Bronchial epithelial cell (primary cell): ENCODE measurements around the gene ZNF608. TPM values are rescaled to one million over a fixed set of nuclear protein-coding genes. Genes with fewer than 3 reads are reported as not detected.

ENCODE experiments used
- DNase-seq: peaks from one replicate; pipeline ENCODE4 v3.0.0-alpha.2; 2010; ENCODE audit warnings: low read depth
- FAIRE-seq: peaks from 2 replicates; lab custom pipeline; 2011; peaks lifted over from hg19 to GRCh38; lab: Jason Lieb, UNC
- H3K27me3 ChIP-seq: 2 replicates; pipeline ENCODE4 v1.5.1; 2011; ENCODE audit warnings: low read length; ENCODE audit not compliant: control insufficient read depth, insufficient read depth
- H3K36me3 ChIP-seq: 2 replicates; pipeline ENCODE4 v1.5.1; 2011; ENCODE audit warnings: low read length; ENCODE audit not compliant: control insufficient read depth, insufficient read depth
- H3K4me3 ChIP-seq: 2 replicates; pipeline ENCODE4 v1.5.1; 2011; ENCODE audit warnings: mild to moderate bottlenecking, low read depth, low read length, control low read depth
- total RNA-seq: library from RNA; depleted of rRNA; stranded (reverse); fragments of >200 nt; gene quantifications from 2 replicates; pipeline ENCODE4 v1.2.1, GENCODE V29; 2014
- TF ChIP-seq, protein P1 (sequence below): IDR thresholded peaks from 2 replicates; pipeline ENCODE4 v1.5.1; 2011; ENCODE audit warnings: mild to moderate bottlenecking, moderate library complexity, low read length, control low read depth, inconsistent platforms; ENCODE audit not compliant: insufficient read depth, severe bottlenecking

Gene ZNF608
- total RNA-seq, 1 donor from 2014 or later = 4.5 TPM

DNA sequence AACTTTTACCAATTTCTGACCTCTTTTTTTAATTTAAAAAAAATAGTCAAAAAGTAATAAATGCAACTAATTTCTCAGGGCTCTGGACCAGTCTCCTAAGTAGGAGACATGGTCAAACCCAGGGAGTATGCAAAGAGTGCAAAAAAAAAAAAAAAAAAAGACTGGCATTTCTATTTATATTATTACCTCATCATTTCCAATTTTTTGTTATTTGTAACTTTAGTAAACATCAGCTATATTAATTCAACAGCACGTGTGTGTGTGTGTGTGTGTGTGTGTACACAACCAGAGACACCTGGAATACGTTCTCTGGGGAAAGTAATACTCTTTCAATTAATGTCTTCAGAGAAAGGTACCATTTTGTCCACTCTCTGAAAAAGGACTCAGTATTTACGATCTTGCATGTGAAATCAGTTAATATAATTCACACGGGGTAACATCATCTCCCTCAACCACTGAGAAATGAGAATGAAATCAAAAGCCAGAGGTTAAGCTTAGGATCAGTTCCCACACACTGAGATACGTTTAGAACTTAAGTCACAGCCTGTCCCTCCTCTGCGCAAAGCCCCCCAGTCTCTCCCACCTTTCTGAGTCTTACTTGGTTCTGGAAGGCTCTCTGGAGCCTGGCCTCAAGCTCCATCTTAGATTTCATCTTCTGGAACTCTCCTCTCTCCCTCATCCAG is 21.9 kb downstream of the ZNF608 start:
- FAIRE-seq (no peak), DNase-seq (no peak)
- Histone ChIP-seq H3K36me3 (no peaks in the 10 kb centered on the region), H3K27me3 (no peaks in the 10 kb centered on the region), H3K4me3 (no peak overlapping the region)
- TF ChIP-seq, protein P1, sequence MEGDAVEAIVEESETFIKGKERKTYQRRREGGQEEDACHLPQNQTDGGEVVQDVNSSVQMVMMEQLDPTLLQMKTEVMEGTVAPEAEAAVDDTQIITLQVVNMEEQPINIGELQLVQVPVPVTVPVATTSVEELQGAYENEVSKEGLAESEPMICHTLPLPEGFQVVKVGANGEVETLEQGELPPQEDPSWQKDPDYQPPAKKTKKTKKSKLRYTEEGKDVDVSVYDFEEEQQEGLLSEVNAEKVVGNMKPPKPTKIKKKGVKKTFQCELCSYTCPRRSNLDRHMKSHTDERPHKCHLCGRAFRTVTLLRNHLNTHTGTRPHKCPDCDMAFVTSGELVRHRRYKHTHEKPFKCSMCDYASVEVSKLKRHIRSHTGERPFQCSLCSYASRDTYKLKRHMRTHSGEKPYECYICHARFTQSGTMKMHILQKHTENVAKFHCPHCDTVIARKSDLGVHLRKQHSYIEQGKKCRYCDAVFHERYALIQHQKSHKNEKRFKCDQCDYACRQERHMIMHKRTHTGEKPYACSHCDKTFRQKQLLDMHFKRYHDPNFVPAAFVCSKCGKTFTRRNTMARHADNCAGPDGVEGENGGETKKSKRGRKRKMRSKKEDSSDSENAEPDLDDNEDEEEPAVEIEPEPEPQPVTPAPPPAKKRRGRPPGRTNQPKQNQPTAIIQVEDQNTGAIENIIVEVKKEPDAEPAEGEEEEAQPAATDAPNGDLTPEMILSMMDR = no peak

DNA sequence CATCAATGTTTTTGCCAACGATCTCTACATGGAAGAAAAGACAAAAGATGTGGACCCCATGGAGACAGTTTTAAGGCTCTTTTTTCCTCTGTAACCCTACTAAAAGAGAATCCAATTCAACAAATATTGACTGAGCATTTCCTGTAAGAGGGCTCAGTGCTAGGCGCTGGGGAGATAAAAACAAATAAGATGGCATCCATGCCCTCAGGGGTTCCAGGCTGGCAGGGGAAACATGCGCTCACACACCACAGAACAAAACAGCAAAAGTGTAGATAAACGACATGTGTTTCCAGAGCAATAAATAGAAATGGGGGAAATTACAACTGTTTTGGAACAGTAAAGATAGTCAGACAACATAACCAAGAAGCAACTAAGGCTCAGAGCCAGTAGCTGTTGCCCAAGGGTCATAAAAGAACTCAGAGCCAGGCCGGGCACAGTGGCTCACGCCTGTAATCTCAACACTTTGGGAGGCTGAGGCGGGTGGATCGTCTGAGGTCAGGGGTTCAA is 25.2 kb downstream of the ZNF608 start:
- H3K27me3 ChIP-seq = no peaks in the 10 kb centered on the region
- no peak for DNase-seq
- FAIRE-seq = no peak
- H3K4me3 ChIP-seq = no peak overlapping the region
- TF ChIP-seq, protein P1 = no peak
- no peaks in the 10 kb centered on the region for H3K36me3 ChIP-seq

DNA sequence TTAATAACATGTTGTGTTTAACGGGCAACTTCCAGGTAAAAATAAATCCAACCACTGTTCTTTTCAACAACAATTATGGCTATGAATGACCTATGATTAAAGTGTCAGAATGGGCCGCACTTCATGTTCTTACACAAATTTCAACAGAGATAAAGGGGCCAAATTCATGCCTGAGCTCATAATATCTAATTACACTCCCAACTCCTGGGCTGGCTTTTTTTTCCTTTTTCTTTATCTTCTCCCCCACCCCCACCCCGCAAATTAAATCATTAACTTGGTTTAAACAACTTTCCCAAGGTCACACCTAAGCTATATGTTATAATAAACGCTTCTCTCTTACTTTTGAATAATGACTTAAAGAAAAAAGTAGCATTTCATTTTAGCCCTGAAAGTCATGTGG is 25.8 kb downstream of the ZNF608 start:
- DNase-seq = no peak
- FAIRE-seq = no peak
- TF ChIP-seq, protein P1 = no peak

DNA sequence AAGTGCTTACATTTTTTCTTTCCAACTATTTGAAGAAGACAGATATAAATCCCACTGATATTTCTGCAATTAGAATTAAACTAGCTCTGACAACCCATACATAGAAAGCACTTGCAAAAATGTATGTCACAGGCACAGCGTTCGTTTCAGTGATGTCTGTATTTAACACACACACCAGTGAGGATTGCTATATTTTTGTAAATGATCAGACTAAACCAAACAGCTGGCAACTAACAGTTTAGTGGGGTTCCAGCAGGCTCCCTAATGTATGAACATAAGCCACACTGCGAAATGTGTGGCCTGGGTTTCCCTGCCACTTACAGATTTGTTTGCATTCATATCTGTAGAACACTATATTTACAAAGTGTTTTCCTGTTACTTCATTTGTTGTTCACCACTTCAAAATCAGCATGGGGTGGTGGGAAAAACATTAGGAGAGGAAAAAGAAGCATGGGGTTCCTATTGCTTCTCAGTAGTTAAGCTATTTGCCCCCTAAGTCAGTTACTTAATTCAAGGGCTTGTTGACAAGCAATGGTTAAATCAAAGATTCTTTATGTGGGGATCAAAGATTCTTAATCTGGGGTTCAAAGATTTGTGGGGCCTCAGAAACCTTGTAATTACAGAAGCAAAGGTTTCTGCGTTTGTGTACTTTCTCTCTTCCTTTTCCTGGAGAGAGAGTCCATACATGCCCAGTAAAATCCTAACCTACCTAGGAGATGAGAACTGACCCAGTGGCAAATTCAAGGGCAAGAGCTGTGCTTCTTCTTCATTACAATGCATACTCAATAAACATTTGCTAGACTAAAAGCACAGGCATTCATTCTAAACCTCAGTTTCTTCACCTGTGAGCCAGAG is 27.1 kb downstream of the ZNF608 start:
- no peak for DNase-seq
- no peak overlapping the region for H3K4me3 ChIP-seq
- no peak for FAIRE-seq
- no peaks in the 10 kb centered on the region for H3K27me3 ChIP-seq
- TF ChIP-seq, protein P1 = no peak
- no peaks in the 10 kb centered on the region for H3K36me3 ChIP-seq

More for the DNA sequence above, 25.8 kb downstream of the ZNF608 start:
- no peaks in the 10 kb centered on the region for H3K27me3 ChIP-seq
- no peak overlapping the region for H3K4me3 ChIP-seq
- no peaks in the 10 kb centered on the region for H3K36me3 ChIP-seq

DNA sequence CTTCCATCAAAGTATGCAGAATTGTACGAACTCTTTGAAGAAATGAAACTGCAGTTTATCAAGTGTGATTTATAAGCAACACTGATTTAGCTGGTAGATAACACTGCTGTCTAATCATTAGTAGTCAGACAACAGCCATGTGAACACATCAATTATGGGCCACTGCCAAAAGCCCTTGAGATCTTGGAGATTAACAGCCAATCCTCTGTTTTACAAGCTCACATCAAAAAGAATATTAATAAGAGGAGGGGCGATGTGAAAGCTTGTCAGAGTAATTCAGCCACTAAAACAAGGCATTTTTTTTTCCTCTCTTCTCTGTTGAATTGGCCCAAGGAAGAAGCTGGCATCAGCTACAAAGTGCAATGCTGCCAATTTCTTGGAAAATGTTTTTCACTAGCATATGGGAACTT is 28.1 kb downstream of the ZNF608 start:
- DNase-seq (no peak), FAIRE-seq (no peak)
- Histone ChIP-seq H3K4me3 (no peak overlapping the region), H3K27me3 (no peaks in the 10 kb centered on the region), H3K36me3 (no peaks in the 10 kb centered on the region)
- TF ChIP-seq, protein P1 = no peak
